ENCODE measurements around the gene PPP1R12B. TPM values are rescaled to one million over a fixed set of nuclear protein-coding genes. Genes with fewer than 3 reads are reported as not detected.
"Not testable (repeated sequence)": the region's sequence is repeated elsewhere in the genome, so short reads cannot be mapped to it uniquely, and the experiment has no call there.

Gene PPP1R12B
- total and polyA plus RNA-seq, 4 donors: 6.0 to 122 (median 22.0) TPM

DNA sequence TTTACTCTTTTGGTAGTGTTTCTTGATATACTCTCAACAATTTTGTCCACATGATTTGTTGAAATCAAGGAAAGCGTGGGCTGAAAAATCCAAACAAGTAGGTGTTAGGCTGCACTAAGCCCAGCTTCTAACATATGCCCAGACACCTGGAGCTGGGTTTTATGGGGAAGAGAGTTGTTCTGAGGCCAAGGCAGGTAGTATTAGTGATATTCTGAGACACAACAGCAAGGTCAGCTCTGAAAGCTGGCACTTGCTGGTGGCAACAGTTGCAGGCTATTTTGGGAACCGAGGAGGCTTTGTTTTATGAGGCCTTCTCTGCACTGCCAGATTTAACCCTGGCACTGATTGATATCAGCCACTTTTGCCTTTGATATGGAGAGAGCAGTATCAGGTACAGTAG lies 61.8 kb downstream of the PPP1R12B start:
- peak overlapping the region in 1 of 2 donors; percentile 84 for H3K27ac ChIP-seq (ENCODE audit: low read depth in 1 of 2, low read length in 1 of 2)
- 73 to 76% methylated on average over 2 of the region's 2 CpGs for WGBS, 2 donors
- not testable (repeated sequence) for H3K9ac ChIP-seq (ENCODE audit: insufficient read depth in 1 of 2, low read length in 2 of 2)

DNA sequence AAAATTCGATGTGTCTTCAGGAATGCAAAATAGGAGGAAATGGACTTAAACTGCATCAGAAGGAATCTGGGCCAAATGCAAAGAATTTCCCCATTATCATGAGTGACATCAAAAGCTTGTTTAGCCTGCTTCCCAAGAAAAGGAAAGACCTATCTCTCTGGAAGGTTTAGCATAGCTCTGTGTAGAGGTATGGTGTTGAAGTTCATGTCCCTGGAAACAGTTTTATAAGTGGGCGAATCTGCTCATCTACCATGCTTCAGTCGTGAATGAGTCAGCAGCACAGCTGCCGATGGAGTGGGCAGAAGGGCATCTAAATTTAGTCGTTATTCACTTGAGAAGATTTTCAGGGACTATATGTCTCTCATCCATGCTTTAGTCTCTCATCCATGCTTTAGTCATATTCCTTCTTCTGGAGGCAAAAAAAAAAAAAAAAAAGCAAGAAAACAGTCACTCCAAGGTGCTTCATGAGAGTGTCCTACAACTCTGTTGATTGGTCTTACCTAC lies 62.4 kb downstream of the PPP1R12B start:
- peaks cover 0 to 13% (median 4%) of the 10 kb centered on the region in 5 donors for H3K4me1 ChIP-seq (ENCODE audit: control insufficient read depth in 5 of 5, insufficient read depth in 5 of 5, low read length in 5 of 5)
- ATAC-seq (ENCODE audit: insufficient read depth, low FRiP score); H3K9ac ChIP-seq (ENCODE audit: insufficient read depth in 1 of 2, low read length in 2 of 2); H3K36me3 ChIP-seq (ENCODE audit: control insufficient read depth in 4 of 4, insufficient read depth in 4 of 4, low read length in 4 of 4); H3K9me3 ChIP-seq (ENCODE audit: control insufficient read depth in 4 of 4, insufficient read depth in 3 of 4, low read length in 3 of 4); H3K27me3 ChIP-seq (ENCODE audit: control insufficient read depth in 3 of 3, insufficient read depth in 3 of 3, low read length in 2 of 3); H3K4me3 ChIP-seq: not testable (repeated sequence)
- WGBS, 2 donors: 67 to 79% methylated on average over 5 of the region's 5 CpGs
- peak in 1 of 3 donors; percentile 9 for DNase-seq
- peak overlapping the region in 1 of 2 donors; percentile 84 for H3K27ac ChIP-seq (ENCODE audit: low read depth in 1 of 2, low read length in 1 of 2)

More for the DNA sequence above, 61.8 kb downstream of the PPP1R12B start:
- not testable (repeated sequence) for DNase-seq; H3K4me3 ChIP-seq; H3K27me3 ChIP-seq (ENCODE audit: control insufficient read depth in 3 of 3, insufficient read depth in 3 of 3, low read length in 2 of 3); H3K9me3 ChIP-seq (ENCODE audit: control insufficient read depth in 4 of 4, insufficient read depth in 3 of 4, low read length in 3 of 4); H3K36me3 ChIP-seq (ENCODE audit: control insufficient read depth in 4 of 4, insufficient read depth in 4 of 4, low read length in 4 of 4); ATAC-seq (ENCODE audit: insufficient read depth, low FRiP score)
- peaks cover 0 to 13% (median 4%) of the 10 kb centered on the region in 5 donors for H3K4me1 ChIP-seq (ENCODE audit: control insufficient read depth in 5 of 5, insufficient read depth in 5 of 5, low read length in 5 of 5)

DNA sequence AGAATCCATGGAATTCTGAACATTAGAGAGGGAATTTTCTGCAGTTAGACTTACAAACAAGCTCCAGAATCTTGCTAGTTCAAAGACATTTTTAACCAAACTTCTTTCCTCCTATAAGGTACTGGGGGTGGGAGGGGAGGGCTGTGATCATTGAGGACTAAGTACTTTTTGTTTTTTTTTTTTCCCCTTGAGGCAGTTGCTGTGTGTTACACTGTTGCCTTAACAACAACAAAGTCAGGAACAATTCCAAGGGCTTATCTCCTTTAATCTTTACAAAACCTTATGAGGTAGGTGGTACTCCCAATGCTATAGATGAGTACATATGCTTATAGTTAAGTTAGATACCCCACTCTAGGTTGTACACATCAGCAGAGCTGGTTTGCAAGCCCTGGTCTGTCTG lies 62.9 kb downstream of the PPP1R12B start:
- Histone ChIP-seq H3K4me3 (no peak overlapping the region), H3K27ac (ENCODE audit: low read depth in 1 of 2, low read length in 1 of 2) (peak overlapping the region in 1 of 2 donors; percentile 84), H3K9me3 (ENCODE audit: control insufficient read depth in 4 of 4, insufficient read depth in 3 of 4, low read length in 3 of 4) (no peaks in the 10 kb centered on the region), H3K9ac (ENCODE audit: insufficient read depth in 1 of 2, low read length in 2 of 2) (no peak overlapping the region), H3K4me1 (ENCODE audit: control insufficient read depth in 5 of 5, insufficient read depth in 5 of 5, low read length in 5 of 5) (peaks cover 0 to 10% (median 4%) of the 10 kb centered on the region in 5 donors), H3K36me3 (ENCODE audit: control insufficient read depth in 4 of 4, insufficient read depth in 4 of 4, low read length in 4 of 4) (no peaks in the 10 kb centered on the region), H3K27me3 (ENCODE audit: control insufficient read depth in 3 of 3, insufficient read depth in 3 of 3, low read length in 2 of 3) (no peaks in the 10 kb centered on the region)
- ATAC-seq (ENCODE audit: insufficient read depth, low FRiP score) (no peak), DNase-seq (no peak)
- TF ChIP-seq, protein P1, sequence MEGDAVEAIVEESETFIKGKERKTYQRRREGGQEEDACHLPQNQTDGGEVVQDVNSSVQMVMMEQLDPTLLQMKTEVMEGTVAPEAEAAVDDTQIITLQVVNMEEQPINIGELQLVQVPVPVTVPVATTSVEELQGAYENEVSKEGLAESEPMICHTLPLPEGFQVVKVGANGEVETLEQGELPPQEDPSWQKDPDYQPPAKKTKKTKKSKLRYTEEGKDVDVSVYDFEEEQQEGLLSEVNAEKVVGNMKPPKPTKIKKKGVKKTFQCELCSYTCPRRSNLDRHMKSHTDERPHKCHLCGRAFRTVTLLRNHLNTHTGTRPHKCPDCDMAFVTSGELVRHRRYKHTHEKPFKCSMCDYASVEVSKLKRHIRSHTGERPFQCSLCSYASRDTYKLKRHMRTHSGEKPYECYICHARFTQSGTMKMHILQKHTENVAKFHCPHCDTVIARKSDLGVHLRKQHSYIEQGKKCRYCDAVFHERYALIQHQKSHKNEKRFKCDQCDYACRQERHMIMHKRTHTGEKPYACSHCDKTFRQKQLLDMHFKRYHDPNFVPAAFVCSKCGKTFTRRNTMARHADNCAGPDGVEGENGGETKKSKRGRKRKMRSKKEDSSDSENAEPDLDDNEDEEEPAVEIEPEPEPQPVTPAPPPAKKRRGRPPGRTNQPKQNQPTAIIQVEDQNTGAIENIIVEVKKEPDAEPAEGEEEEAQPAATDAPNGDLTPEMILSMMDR (IDR thresholded peaks at IDR 0.05; ENCODE audit: control extremely low read depth, extremely low read depth): no peak

DNA sequence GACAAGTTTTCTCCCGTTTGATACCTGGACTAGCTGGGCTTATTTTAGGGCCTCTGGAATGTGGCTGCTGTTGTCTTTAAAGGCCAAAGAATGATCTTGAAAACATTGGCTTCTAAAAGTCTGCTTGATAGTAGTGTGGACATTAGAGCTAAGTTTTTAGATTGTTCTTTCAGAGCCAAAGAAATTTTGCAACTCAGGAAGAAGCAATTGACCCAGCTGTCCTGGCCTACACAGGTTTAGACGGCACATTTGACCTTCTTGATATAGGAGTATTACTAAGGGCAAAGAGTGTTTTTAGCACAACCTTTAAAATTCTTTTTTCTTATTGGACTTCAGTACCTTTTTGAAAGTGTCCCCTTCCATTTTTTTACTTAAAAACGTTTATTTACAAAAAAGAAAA lies 63.9 kb downstream of the PPP1R12B start:
- ATAC-seq (ENCODE audit: insufficient read depth, low FRiP score); H3K9me3 ChIP-seq (ENCODE audit: control insufficient read depth in 4 of 4, insufficient read depth in 3 of 4, low read length in 3 of 4); H3K36me3 ChIP-seq (ENCODE audit: control insufficient read depth in 4 of 4, insufficient read depth in 4 of 4, low read length in 4 of 4); H3K27me3 ChIP-seq (ENCODE audit: control insufficient read depth in 3 of 3, insufficient read depth in 3 of 3, low read length in 2 of 3); H3K9ac ChIP-seq (ENCODE audit: insufficient read depth in 1 of 2, low read length in 2 of 2); H3K4me3 ChIP-seq: not testable (repeated sequence)
- peak in 1 of 3 donors; percentile 4 for DNase-seq
- 56 to 57% methylated on average over 3 of the region's 3 CpGs for WGBS, 2 donors
- peak overlapping the region in 1 of 2 donors; percentile 84 for H3K27ac ChIP-seq (ENCODE audit: low read depth in 1 of 2, low read length in 1 of 2)
- H3K4me1 ChIP-seq (ENCODE audit: control insufficient read depth in 5 of 5, insufficient read depth in 5 of 5, low read length in 5 of 5): peaks cover 0 to 10% (median 4%) of the 10 kb centered on the region in 5 donors

DNA sequence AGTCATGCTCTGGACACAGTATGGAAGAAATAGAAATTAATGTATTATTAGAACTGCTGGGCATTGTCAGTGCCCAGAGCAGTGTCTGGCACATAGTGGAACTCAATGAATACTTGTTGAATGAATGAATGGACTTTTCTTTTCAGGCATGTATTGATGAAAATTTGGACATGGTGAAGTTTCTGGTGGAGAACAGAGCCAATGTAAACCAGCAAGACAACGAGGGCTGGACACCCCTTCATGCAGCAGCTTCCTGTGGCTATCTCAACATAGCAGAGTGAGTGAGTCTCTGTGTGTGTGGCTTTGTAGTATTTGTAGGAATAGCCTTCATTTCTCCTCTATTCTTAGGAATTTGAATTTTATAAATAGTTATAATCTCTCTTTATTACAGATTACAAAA lies 68.1 kb downstream of the PPP1R12B start:
- Histone ChIP-seq H3K4me3 (no peak overlapping the region), H3K36me3 (ENCODE audit: control insufficient read depth in 4 of 4, insufficient read depth in 4 of 4, low read length in 4 of 4) (peaks cover 0 to 3% (median 0%) of the 10 kb centered on the region in 4 donors), H3K27ac (ENCODE audit: low read depth in 1 of 2, low read length in 1 of 2) (no peak overlapping the region), H3K9ac (ENCODE audit: insufficient read depth in 1 of 2, low read length in 2 of 2) (no peak overlapping the region), H3K9me3 (ENCODE audit: control insufficient read depth in 4 of 4, insufficient read depth in 3 of 4, low read length in 3 of 4) (no peaks in the 10 kb centered on the region), H3K4me1 (ENCODE audit: control insufficient read depth in 5 of 5, insufficient read depth in 5 of 5, low read length in 5 of 5) (peaks cover 0 to 4% (median 0%) of the 10 kb centered on the region in 5 donors), H3K27me3 (ENCODE audit: control insufficient read depth in 3 of 3, insufficient read depth in 3 of 3, low read length in 2 of 3) (no peaks in the 10 kb centered on the region)
- no peak for ATAC-seq (ENCODE audit: insufficient read depth, low FRiP score)
- DNase-seq: no peak
- 61 to 74% methylated on average over 1 of the region's 1 CpG for WGBS, 2 donors
- TF ChIP-seq, protein P1 (IDR thresholded peaks at IDR 0.05; ENCODE audit: control extremely low read depth, extremely low read depth): no peak

DNA sequence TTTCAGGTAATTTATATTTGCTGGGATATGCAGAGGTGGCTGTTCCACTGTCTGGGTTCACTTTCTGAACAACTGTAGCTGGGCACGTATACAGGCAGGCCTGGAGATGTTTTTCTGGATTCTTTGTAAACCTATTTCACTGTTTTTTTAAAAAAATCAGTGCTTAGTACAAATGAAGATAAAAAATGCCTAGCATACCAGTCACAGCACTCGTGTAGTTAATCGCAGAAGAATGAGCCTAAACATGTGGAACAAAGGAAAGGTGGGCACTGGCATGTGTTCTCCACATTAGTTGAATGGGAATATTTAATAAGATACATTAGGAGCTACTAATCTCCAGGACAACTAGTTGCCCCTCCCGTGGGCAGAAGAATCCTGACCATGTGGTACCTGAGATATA lies 68.6 kb downstream of the PPP1R12B start:
- not testable (repeated sequence) for H3K9me3 ChIP-seq (ENCODE audit: control insufficient read depth in 4 of 4, insufficient read depth in 3 of 4, low read length in 3 of 4); H3K27ac ChIP-seq (ENCODE audit: low read depth in 1 of 2, low read length in 1 of 2); H3K9ac ChIP-seq (ENCODE audit: insufficient read depth in 1 of 2, low read length in 2 of 2); H3K27me3 ChIP-seq (ENCODE audit: control insufficient read depth in 3 of 3, insufficient read depth in 3 of 3, low read length in 2 of 3); DNase-seq; H3K4me1 ChIP-seq (ENCODE audit: control insufficient read depth in 5 of 5, insufficient read depth in 5 of 5, low read length in 5 of 5); H3K36me3 ChIP-seq (ENCODE audit: control insufficient read depth in 4 of 4, insufficient read depth in 4 of 4, low read length in 4 of 4); H3K4me3 ChIP-seq; ATAC-seq (ENCODE audit: insufficient read depth, low FRiP score)
- 87 to 89% methylated on average over 4 of the region's 4 CpGs for WGBS, 2 donors

DNA sequence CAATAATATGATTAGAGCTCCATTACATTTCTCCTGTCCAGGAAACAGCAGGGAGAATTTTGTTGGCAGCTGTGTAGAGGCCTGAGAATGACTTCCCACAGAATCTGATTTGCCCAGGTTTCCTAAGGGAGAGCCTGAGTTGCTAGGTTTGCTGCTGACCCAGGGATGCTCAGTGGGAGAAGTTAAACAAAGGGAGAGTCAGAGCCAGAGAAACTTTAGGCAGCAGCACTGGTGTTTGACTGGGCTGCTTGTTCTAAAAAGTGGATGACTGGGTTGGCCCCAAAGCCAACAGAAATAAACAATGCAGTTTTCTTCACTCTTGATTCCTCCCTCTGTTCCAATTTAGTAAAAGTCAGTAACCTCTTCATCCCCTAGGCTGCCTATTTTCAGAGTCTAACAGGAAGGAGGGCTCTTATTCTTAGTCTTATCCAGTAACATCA lies 69.3 kb downstream of the PPP1R12B start:
- not testable (repeated sequence) for H3K4me3 ChIP-seq; H3K27ac ChIP-seq (ENCODE audit: low read depth in 1 of 2, low read length in 1 of 2); H3K9ac ChIP-seq (ENCODE audit: insufficient read depth in 1 of 2, low read length in 2 of 2); H3K4me1 ChIP-seq (ENCODE audit: control insufficient read depth in 5 of 5, insufficient read depth in 5 of 5, low read length in 5 of 5); H3K9me3 ChIP-seq (ENCODE audit: control insufficient read depth in 4 of 4, insufficient read depth in 3 of 4, low read length in 3 of 4); H3K36me3 ChIP-seq (ENCODE audit: control insufficient read depth in 4 of 4, insufficient read depth in 4 of 4, low read length in 4 of 4); ATAC-seq (ENCODE audit: insufficient read depth, low FRiP score); H3K27me3 ChIP-seq (ENCODE audit: control insufficient read depth in 3 of 3, insufficient read depth in 3 of 3, low read length in 2 of 3)
- DNase-seq: peak in 1 of 3 donors; percentile 4
